Left lobe of liver (tissue), 2 donors: Measurements from ENCODE around the gene AATF. TPM values are rescaled to one million over a fixed set of nuclear protein-coding genes. Genes with fewer than 3 reads are reported as not detected.

ENCODE experiments used
- ATAC-seq: fragments of 200-7000 bp; cut with Tn5 transposase; one replicate; pipeline ENCODE4 v1.9.1; 2020; ENCODE audit warnings: mild to moderate bottlenecking, moderate library complexity
- DNase-seq: peaks from one replicate; pipeline ENCODE4 v3.0.0-alpha.2; 2020; ENCODE audit warnings: low spot score
- total RNA-seq: library from RNA; stranded (reverse); gene quantifications from one replicate; pipeline ENCODE4 v1.2.1, GENCODE V29; 2021
- donor health status: DM: no; HTN: no; CAD: no; lungs with moderate emphysema.
- donor health status: DM: no; HTN: yes; CAD: no.

AATF gene
- total RNA-seq, result 17.7 TPM

DNA sequence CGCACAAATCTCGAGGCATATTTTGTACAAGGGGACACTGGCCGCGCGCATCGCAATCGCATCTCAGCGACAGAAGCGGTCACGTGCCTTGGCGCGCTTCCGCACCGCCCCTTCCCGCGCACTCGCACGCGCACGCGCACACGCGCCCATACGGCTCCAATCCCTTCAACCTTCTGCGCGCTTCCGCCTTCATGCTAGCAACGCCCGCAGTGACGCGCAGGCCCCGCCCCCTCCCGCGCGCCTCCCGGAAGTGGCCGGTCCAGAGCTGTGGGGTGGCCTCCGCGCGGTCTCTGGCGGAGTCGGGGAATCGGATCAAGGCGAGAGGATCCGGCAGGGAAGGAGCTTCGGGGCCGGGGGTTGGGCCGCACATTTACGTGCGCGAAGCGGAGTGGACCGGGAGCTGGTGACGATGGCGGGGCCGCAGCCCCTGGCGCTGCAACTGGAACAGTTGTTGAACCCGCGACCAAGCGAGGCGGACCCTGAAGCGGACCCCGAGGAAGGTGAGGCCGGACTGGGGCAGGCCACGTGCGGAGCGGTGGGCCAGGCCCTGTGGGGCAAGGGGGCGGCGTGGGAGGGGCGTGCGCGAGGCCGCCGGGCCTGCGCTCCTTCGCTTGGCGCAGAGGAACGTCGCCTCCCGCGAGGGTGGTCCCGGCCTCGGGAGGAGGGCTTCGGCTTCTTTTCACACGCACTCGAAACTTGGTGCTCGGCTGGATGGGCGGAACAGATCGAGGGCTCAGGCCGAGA is at the start of gene AATF:
Gene AATF (plus strand): TSS at position 238 of the 744 bp plus-strand sequence. CDS start 172 bp downstream, at position 410.
- ATAC-seq (peak; percentile 98), DNase-seq (peak; percentile 98)

DNA sequence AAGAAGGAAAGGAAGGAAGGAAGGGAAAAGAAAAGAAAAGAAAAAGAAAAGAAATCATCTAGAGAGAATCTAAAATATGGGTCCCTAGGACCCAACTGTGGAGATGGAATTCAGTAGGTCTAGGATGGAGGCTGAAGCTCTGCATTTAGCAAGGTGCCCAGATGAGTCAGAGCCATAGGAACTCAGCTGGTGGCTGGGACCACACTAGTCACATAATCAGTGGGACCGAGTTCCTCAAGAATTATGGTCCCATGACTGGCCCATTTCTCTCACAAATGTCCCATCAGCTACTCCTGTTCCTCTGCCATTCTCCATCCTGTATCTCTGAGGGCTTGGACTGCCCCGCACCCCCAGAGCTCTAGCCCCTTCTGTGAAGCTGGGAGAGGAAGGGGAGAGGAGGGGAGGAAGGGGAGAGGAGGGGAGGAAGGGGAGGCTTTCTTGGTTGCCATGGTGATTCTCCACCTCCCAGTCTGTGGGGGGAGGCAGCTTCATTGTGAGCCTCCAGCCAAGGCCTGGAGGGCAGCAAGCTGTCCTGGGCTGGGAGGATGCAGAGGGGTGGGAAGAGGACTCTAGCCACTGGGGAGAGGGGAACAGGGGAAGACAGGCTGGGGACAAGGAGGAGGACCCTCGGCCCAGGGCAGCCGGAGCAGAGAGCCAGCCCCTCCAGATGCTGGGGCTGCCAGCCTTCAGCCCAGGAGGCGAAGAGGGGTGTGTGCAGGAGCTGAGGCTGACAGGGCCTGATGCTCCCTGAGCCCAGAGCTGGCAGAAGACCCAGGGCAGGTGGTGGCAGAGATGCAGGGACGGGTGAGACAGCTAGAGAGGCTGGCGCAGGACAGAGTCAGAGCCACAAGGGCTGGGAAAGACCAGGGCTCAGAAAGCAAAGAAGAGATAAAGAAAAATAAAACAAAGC is 49.2 kb upstream of the AATF start:
- no peak for DNase-seq
- no peak for ATAC-seq

DNA sequence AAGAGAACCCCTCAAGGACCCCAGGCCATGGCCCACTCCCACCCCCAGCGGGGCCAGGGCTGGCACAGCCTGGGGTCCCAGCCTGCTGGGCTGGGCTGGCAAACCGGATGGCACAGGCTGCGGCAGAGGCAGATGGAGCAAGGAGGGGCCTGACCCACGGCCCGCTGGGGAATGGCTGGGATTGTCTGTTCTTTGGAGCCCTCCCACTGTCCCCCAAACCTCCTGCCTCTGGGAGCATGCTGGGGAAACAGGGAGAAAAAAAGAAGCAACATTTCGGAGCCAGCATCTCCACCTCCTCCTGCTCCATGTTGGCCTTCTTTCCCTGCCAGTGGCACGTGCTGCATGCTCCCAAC is 48.6 kb upstream of the AATF start:
- DNase-seq (no peak), ATAC-seq (no peak)

DNA sequence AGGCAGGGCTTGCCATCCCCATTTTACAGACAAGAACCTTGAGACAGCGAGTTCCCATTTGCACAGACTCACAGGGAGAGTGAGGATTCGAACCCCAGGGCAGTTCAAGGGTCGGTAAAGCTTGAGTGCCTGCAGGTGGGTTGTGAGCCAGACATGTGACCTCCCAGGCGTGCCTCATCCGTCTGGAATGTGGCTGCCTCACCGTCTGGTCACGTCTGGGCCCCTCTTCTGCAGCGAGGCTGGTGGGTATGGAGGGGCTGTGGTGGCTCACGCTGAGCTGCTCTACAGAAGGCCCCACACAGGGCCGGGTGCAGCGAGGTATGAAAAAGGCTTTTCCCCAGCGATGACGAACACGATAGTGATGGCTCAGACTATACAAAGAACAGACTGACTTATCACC is 47.2 kb upstream of the AATF start:
- ATAC-seq (no peak), DNase-seq (no peak)

- ATAC-seq, result no peak
- no peak for DNase-seq
These were observed 41.3 kb upstream of the AATF start for GRCh38 chr17:36907407-36907806.

GRCh38 chr17:36910513-36910912 is 38.2 kb upstream of the AATF start:
- no peak for ATAC-seq
- DNase-seq, result no peak

DNA sequence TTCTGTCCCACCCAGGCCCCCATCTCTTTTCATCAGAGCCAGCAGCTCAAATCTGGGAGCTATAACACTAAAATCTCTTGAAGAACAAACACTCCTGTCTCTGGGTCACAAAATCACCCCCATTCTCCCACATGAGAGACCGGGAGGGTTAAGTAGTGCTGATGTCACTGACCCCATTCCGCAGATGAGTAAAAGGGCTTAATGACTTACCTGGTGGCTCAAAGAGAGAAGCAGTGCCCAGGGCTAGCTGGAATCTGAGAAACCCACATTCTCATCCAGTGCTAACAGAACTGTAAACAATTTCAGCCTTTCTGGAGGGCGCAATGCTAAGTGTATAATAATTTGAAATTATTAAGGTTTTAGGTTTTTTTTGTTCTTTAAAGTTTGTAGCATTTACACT is 37.8 kb upstream of the AATF start:
- no peak for DNase-seq
- no peak for ATAC-seq

DNA sequence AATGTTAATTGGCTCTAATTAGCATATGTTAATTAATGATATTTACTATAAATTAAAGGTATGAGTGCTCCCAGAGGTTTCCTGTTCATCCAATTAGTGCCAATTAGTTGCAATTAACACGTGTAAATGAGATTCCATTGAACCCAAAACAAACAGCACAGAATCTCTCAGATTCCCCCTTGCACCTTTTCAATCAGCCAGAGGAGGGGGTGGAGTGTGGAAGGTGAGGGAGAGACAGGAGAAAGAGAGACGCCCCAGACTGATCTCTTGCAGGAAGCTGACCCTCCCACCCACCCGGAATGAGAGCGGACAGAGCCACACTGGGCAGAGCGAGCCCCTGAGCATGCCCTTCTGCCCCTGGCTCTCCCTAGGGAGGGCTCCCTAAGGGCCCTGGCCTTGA is 35.6 kb upstream of the AATF start:
- no peak for ATAC-seq

DNA sequence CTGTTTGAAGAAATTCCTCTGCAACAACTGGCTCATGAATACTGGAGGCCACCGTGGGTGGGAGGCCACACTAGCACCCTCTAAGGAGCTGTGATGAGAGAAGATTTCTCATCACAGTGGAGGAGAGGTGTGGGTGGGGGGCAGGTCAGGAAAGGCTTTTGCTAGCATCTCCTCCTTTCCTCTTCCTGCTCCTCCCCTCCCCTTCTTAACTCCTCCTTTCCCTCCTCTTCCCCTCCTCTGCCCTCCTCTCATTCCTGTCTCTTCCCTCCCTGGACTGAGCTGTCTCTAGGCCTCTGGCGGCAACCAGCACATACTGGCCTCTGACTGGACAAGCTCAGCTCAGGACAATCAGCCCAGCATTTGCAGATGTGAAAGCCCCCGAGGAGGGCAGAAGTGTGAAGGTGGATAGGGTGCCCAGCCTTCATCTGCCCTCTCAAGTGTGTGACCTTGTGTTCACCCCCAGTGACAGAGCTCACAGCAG is 30.5 kb upstream of the AATF start:
- ATAC-seq (no peak), DNase-seq (no peak)

More for the DNA sequence above, 35.6 kb upstream of the AATF start:
- no peak for DNase-seq

DNA sequence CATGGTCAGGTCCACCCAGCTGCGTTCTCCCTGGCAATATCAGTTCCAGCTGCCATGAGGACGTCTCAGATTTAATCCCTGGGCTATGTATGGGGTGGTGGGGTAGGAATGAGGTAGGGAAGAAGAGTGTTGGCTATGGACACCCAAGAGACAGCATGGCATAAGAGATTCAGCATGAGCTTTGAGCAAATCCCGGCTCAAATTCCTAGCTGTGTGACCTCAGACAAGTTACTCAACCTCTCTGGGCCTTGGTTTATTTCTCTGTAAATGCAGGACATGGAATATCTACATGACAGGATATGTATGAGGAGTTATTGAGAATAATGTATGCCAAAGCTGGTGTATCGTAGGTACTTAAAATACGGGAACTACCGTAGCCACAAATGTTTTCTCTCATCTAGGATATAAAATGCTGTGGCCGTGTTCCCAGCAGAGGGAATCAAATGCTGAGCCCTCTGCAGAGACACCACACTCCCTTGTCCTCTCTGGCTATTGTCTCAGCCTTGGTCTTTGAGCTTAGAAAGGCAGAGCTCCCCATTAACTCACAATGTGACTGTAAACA is 29.3 kb upstream of the AATF start:
- DNase-seq, result no peak
- no peak for ATAC-seq

- no peak for ATAC-seq
These were observed 28.4 kb upstream of the AATF start for GRCh38 chr17:36920032-36921005.

GRCh38 chr17:36921095-36921851 is 27.5 kb upstream of the AATF start:
- no peak for ATAC-seq
- no peak for DNase-seq

More at GRCh38 chr17:36920032-36921005, 28.4 kb upstream of the AATF start:
- no peak for DNase-seq

GRCh38 chr17:36922175-36922574 is 26.6 kb upstream of the AATF start:
- ATAC-seq (no peak), DNase-seq (no peak)

- ATAC-seq (no peak), DNase-seq (no peak)
These were observed 24.9 kb upstream of the AATF start for GRCh38 chr17:36923814-36924221.

GRCh38 chr17:36926226-36926625 is 22.5 kb upstream of the AATF start:
- no peak for ATAC-seq
- DNase-seq, result no peak

GRCh38 chr17:36926701-36927100 is 22.1 kb upstream of the AATF start:
- DNase-seq, result no peak
- no peak for ATAC-seq

DNA sequence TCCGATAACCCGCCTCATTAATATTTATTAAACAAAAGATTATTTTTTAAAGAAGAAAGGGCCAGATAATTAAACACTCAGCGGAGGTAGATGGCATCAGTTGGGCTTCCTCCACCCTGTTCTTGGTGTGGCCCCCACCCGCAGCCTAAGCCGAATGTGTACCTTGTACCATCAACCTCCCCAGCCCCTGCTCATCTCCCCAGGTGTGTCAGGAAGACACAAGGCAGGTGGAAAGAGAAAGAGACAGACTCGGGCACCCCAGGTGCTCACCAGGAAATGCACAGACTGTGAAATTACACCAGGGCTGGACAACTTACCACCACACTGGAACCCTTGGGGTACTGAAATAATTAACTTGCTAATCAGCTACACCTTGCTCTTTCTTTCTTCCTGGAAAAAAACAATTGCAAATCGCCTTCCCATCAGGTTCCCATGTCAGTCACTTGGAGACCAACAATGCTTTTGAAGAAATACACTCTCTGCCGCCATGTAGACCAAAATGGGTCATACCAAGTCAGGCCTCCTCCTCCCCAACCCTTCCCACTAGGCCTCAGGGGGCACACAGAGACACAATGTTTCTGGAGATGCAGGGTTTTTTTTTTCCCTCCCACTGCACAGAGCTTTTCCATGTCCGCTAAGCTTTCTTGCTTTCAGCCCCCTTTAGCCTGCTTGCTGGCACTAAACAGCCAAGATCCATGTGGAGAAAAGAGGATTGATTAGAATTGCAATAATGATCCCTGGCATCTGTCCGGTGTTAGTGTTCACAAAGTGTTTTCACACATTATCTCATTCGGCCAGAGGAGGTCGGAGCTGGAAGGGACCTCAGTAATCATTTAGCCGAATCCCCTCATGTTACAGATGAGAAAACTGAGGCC is 20.0 kb upstream of the AATF start:
- no peak for DNase-seq
- ATAC-seq, result no peak

DNA sequence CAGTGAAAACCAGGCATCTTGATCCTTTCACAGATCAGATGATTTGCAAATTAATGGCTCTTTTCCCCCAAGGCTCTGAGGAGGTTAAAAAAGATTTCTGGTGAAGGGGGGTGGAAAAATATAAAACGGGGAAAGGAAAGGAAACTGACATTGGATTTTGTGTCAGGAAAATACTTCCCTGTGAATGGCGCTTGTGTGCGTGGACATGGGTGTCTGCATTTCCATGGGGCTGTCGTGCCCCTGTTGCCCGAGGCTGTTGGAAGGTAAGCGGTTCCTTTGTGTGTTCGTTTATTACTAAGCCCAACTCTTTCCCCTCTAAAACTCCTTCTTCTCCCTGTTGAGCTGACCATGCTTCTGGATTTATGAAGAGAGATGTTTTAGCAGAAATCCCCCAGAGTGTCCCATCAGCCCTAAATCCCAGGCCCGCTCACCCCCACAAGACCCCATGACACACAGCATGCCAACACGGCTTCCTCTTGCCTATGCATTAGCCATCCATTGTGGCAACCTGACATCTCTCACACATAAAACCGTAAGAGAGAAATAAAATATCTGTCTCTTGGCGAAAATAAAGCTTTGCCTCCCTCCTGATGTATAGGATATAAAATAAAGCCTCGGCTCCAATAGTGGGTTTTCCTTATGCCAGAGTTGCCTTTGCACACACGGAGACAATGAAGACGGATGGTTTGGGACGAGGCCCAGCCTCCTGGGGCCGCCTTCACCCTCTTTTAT is 18.7 kb upstream of the AATF start:
- no peak for ATAC-seq
- DNase-seq, result no peak
